Measurements from ENCODE around the gene IGSF21.

DNA sequence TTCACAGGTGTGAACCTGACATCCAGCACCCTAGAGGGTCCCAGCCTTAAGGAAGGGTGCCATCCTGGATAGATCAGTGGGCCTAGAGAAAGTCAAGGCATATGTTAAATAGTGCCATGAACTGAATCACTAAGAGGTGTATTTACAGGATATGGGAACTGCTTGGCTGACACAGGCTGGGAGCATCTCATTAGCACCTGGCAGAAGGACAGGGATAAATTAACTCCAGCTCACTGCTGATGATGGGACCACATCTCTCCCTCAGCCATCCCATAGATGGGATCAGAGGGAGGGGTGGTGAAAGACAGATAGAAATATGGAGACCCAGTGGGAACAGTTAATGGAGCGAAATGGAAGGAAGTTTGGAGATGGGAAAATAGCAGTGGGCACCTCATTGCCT is 122.0 kb downstream of the IGSF21 start:
- TF ChIP-seq POLR2A (IDR thresholded peaks at IDR 0.05; ENCODE audit: low read length), result no peak
- no peak for TF ChIP-seq GATA1 (IDR thresholded peaks at IDR 0.05; ENCODE audit: low read depth, low read length)
